Erythroblast (primary cell): ENCODE data around the gene ELMO3.
A peak's percentile ranks its signal among the peaks of the same experiment; 100 is the strongest.

Source experiments
- GATA1 ChIP-seq: IDR thresholded peaks from 2 replicates; pipeline ENCODE4 v1.6.1; 2011; ENCODE audit warnings: low read depth, mild to moderate bottlenecking, control low read depth, low read length, moderate library complexity
- POLR2A ChIP-seq: IDR thresholded peaks from 2 replicates; pipeline ENCODE4 v1.6.1; 2011; ENCODE audit warnings: mild to moderate bottlenecking, low read length

- TF ChIP-seq POLR2A (peak; percentile 21), GATA1 (no peak)
These were observed 7.4 kb downstream of the ELMO3 start for GRCh38 chr16:67206129-67206837.
